H4 (cell line): Measurements from ENCODE around the gene BSG. TPM values are rescaled to one million over a fixed set of nuclear protein-coding genes. Genes with fewer than 3 reads are reported as not detected.

Source experiments
- DNase-seq: peaks from one replicate; pipeline ENCODE4 v3.0.0-alpha.2; 2015; ENCODE audit warnings: low spot score
- total RNA-seq: library from RNA; depleted of rRNA; stranded (reverse); fragments of >200 nt; shearing (Covaris generic); gene quantifications from 2 replicates; pipeline ENCODE4 v1.2.3, GENCODE V29; 2014

BSG gene
- total RNA-seq, 1 experiment from 2014 or later = 587 TPM

DNA sequence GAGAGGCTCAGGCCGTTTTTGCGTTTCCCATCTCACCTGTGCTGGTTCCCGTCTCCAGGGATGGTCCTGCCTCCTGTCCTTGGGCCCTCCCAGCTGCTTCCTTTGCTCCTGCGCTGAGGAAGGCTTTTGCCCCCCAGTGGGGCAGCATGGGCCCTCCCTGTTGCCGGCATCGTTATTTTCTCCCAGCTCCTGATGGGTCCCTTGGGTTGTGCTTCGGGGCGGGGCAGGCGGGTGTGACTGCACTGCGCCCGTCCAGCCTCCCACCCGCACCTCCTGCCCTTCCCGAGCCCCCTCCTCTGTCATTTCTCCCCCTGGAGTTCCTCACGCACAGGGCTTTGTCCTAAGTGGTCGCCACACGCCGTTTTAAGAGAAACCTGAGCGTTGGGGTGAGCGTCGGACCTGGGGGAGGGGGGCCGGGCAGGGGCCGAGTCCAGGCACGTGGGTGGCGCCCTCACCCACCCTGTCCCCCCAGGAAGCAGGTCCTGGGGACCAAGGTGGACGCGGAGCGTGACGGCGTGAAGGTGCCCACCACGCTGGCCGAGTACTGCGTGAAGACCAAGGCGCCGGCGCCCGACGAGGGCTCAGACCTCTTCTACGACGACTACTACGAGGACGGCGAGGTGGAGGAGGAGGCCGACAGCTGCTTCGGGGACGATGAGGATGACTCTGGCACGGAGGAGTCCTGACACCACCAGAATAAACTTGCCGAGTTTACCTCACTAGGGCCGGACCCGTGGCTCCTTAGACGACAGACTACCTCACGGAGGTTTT, 31.3 kb upstream of the BSG start:
- no peak for DNase-seq

GRCh38 chr19:541699-542098, 30.7 kb upstream of the BSG start:
- no peak for DNase-seq

DNA sequence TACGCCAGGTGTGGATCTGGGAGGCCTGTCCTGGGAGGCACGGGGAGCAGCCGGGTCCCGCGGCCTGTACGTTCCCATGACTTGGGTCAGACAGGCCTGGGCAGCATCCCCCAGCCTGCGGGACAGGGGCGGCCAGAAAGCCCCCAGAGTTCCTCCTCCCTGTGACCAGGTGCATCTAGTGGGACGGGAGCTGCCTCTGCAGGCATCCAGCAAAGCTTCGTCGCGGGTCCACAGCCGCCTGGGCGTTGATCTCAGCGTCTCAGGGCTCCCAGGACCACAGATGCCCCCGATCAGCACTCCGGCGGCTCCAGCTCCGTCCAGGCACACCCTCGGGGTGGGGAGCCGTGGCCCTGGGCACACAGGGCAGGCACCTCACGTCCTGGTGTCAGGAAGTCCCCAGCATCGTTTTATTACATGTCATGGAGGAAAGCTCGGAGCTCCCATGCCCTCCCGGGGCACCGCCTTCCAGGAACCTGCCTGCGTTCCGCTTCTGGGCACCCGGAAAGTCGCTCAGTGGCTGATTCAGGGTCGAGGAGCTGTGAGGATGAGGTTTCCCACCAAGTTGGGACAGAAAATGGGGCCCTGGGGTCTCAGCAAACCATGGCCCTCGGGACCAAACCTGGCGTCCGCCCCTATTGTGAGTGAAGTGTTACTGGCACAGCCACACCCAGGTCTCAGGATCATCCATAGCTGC, 30.1 kb upstream of the BSG start:
- DNase-seq = no peak

DNA sequence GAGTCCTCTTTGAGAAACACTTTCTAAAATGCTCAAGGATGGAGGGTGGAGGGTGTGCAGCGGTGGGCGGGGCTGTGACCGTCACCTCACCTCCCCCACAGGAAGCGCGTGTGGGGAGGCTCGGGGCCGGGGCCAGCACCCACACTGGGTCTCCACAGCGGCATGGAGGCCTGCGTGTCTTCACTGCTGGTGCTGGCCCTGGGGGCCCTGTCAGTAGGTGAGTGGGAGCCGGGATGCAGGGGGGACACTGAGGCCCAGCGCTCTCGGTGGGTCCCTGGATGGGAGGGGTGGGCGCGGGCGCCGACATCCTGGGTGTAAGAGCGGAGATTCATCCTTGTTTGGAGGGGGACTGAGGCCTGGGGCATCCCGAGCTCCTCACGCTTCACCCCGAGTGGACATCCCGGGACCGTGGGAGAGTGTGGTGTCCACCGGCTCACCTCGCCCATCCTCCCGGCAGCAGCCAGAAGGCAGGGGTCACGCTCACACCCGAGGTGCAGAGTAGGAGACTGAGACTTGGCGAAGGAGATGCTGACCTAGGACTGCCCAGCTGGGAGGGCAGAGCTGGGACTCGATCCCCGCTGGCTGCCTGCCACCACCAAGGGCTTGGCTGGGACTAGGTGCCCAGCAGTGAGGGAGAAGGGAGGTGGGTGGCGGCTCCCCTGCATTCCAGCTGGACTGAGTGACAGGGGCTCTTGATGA, 28.3 kb upstream of the BSG start, which contains the start of gene GZMM:
GZMM (plus strand) TSS at position 144 of the 699 bp plus-strand sequence; CDS start at position 163, 19 bp downstream.
- no peak for DNase-seq

- no peak for DNase-seq
These were observed 25.3 kb upstream of the BSG start for GRCh38 chr19:547117-547516.

GRCh38 chr19:547836-548720, 24.3 kb upstream of the BSG start:
- no peak for DNase-seq

GRCh38 chr19:548886-549830, 23.2 kb upstream of the BSG start:
- DNase-seq = no peak

GRCh38 chr19:554817-555216, 17.6 kb upstream of the BSG start:
- DNase-seq = no peak

GRCh38 chr19:555474-555808, 17.0 kb upstream of the BSG start:
- DNase-seq = no peak

GRCh38 chr19:556611-557382, 15.6 kb upstream of the BSG start:
- no peak for DNase-seq

DNA sequence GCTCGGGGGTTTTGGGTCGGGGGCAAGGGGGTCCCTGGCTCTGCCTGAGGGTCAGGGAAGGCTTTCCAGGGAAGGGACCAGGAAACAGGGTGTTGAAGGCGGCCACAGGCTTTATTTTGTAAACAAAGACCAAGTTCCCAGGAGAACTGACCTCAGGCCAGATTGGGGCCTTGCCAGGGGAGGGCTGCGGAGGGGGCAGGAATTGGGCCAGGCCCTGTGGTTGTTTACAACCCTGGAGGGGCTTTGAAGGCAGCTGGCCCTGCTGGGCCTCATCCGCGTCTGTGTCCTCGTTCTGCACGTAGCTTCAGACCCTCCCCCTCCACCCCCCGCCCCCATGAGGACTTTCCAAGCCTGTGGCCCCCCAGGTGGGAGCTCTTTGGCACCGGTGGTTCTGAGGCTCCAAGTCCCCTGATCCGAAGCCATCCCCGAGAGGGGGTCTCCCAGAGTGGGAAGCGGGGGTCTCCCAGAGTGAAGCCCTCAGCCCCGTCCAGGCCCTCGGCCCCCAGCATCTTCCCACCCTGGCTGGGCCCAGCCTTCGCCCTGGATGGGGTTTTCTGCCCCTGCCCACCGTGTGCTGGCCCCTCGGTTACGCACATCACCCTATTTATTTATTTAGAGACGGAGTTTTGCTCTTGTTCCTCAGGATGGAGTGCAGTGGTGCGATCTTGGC, 13.5 kb upstream of the BSG start:
- DNase-seq = no peak

GRCh38 chr19:560121-560520, 12.3 kb upstream of the BSG start:
- DNase-seq = no peak

DNA sequence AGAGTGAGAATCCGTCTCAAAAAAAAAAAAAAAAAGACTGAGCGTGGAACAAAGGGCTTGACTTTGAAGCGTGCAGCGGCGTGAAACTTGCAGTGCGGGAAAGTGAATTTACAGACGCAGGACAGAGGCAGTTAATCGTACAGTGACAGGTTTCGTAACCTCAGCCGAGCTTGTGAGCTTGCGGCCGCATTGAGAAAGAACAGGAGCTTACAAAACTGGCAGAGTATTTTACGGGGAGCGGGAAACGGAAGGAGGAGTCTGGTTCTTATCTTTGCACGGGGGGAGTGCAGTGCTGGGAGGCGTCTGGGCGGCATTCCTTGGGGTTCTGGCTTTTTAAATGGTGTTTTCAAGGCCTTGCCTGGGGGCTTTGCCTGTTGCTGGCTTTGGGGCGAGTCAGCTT, 6.0 kb upstream of the BSG start:
- DNase-seq = no peak

- no peak for DNase-seq
These were observed 5.6 kb upstream of the BSG start for GRCh38 chr19:566844-567243.

- no peak for DNase-seq
These were observed 5.0 kb upstream of the BSG start for GRCh38 chr19:567296-567900.

GRCh38 chr19:570251-570686, 2.1 kb upstream of the BSG start:
- DNase-seq = no peak

- no peak for DNase-seq
These were observed 1.3 kb upstream of the BSG start for GRCh38 chr19:570937-571565.

DNA sequence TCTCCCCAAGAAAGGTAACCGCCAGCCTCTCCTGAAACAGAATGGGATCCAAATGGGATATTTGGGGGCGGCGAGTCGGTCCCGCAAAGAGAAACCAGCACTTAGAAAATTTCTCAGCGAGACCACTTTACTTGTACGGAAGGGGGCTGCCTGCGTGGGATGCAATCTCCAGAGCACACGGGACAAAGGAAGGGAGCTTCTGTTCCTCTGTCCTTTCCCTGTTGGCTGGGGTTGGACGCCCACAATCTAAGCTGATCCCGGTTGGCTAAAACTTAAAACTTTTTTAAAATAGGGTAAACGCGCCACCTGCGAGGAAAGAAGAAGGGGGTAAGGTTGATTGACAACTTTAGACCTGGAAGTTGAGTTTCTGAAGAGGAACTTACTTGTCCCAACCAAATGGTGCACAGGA, 826 bp upstream of the BSG start:
- no peak for DNase-seq
